ENCODE results near the gene FASN. TPM values are rescaled to one million over a fixed set of nuclear protein-coding genes. Genes with fewer than 3 reads are reported as not detected.

FASN gene
- total and polyA plus RNA-seq, 2 of the 13 experiments (the other 11 are each of a cell fraction or from before 2014, with no cell fraction given), result 51.7 to 101 TPM

- no peak for TF ChIP-seq ZNF232 (CRISPR knock-in tag; IDR thresholded peaks at IDR 0.05; ENCODE audit: borderline replicate concordance)
- TF ChIP-seq ZNF20 (CRISPR knock-in tag; IDR thresholded peaks at IDR 0.05), result no peak
- peak; percentile 39 for TF ChIP-seq KMT2A (CRISPR knock-in tag; IDR thresholded peaks at IDR 0.05)
- no peak for TF ChIP-seq REL (CRISPR knock-in tag; conservative IDR thresholded peaks at IDR 0.05)
- no peak for TF ChIP-seq ZSCAN25 (CRISPR knock-in tag; IDR thresholded peaks at IDR 0.05)
- peak; percentile 84 for TF ChIP-seq MAZ (IDR thresholded peaks at IDR 0.05; ENCODE audit: borderline replicate concordance, low read depth, low read length)
- peak; percentile 82 for TF ChIP-seq MAZ (CRISPR knock-in tag; IDR thresholded peaks at IDR 0.05; ENCODE audit: low read depth)
- TF ChIP-seq RFXANK (CRISPR knock-in tag; IDR thresholded peaks at IDR 0.05), result 0 out of 2 replicates have a peak, but pooled peaks have one; percentile 38
- TF ChIP-seq ZNF142 (CRISPR knock-in tag; IDR thresholded peaks at IDR 0.05), result no peak
- TF ChIP-seq ZNF781 (CRISPR knock-in tag; IDR thresholded peaks at IDR 0.05; ENCODE audit: borderline replicate concordance, not compliant biosample characterization), result peak; percentile 25
- no peak for TF ChIP-seq NFATC3 (CRISPR knock-in tag; IDR thresholded peaks at IDR 0.05)
- TF ChIP-seq MYNN (CRISPR knock-in tag; IDR thresholded peaks at IDR 0.05; ENCODE audit: low read depth), result no peak
- no peak for TF ChIP-seq ZNF143 (CRISPR knock-in tag; IDR thresholded peaks at IDR 0.05)
- TF ChIP-seq ZNF510 (CRISPR knock-in tag; IDR thresholded peaks at IDR 0.05; ENCODE audit: low read depth), result no peak
- TF ChIP-seq TBX3 (IDR thresholded peaks at IDR 0.05; ENCODE audit: borderline replicate concordance), result no peak
- no peak for TF ChIP-seq ZBTB33 (CRISPR knock-in tag; IDR thresholded peaks at IDR 0.05)
- TF ChIP-seq ZNF280D (CRISPR knock-in tag; IDR thresholded peaks at IDR 0.05), result no peak
- TF ChIP-seq SAFB2 (CRISPR knock-in tag; IDR thresholded peaks at IDR 0.05; ENCODE audit: borderline replicate concordance, low read depth), result no peak
Measured at GRCh38 chr17:82051776-82052637, 46.0 kb downstream of the FASN start, which contains the start of the genes GPS1 and RFNG (continued).

All from HepG2 (cell line).